Activated CD4-positive, alpha-beta T cell treated with anti-CD3 and anti-CD28 coated beads, Interleukin-2, amount 10 ng/mL, durations not matched to agents 7 days and 5 days (primary cell): ENCODE results near the gene SLC6A8. TPM values are rescaled to one million over a fixed set of nuclear protein-coding genes. Genes with fewer than 3 reads are reported as not detected.
A peak's percentile ranks its signal among the peaks of the same experiment; 100 is the strongest.

ENCODE experiments used
- CTCF ChIA-PET: fragments of 350-600 bp; sonication (Branson Sonifier 250); formaldehyde crosslinking; loops from one replicate; lab custom pipeline; 2021; ENCODE audit warnings: antibody characterized with exemption; lab: Charles Lee
- POLR2A ChIA-PET: fragments of 350-600 bp; sonication (Branson Sonifier 250); formaldehyde crosslinking; loops from one replicate; lab custom pipeline; 2021; ENCODE audit warnings: antibody characterized with exemption; lab: Charles Lee
- DNase-seq: peaks from one replicate; pipeline ENCODE4 v3.0.0-alpha.2; 2020
- H3K27ac Mint-ChIP-seq: one replicate; pipeline ENCODE4 v1.8.0; 2021; ENCODE audit warnings: mild to moderate bottlenecking, moderate library complexity, mixed read lengths
- H3K27me3 Mint-ChIP-seq: one replicate; pipeline ENCODE4 v1.8.0; 2021; ENCODE audit warnings: mixed read lengths
- H3K36me3 Mint-ChIP-seq: one replicate; pipeline ENCODE4 v1.8.0; 2021; ENCODE audit warnings: low read depth, mixed read lengths
- H3K4me1 Mint-ChIP-seq: one replicate; pipeline ENCODE4 v1.8.0; 2021; ENCODE audit warnings: mixed read lengths
- H3K4me3 Mint-ChIP-seq: one replicate; pipeline ENCODE4 v1.8.0; 2021; ENCODE audit warnings: mild to moderate bottlenecking, moderate library complexity, mixed read lengths
- H3K9me3 Mint-ChIP-seq: one replicate; pipeline ENCODE4 v1.8.0; 2021; ENCODE audit warnings: mixed read lengths
- total RNA-seq, 2 experiments: library from RNA; stranded (reverse); gene quantifications; one replicate each; pipeline ENCODE4 v1.2.3, GENCODE V29; 2021

Gene SLC6A8
- total RNA-seq, 2 experiments from 2014 or later = 0.65 to 0.69 TPM

DNA sequence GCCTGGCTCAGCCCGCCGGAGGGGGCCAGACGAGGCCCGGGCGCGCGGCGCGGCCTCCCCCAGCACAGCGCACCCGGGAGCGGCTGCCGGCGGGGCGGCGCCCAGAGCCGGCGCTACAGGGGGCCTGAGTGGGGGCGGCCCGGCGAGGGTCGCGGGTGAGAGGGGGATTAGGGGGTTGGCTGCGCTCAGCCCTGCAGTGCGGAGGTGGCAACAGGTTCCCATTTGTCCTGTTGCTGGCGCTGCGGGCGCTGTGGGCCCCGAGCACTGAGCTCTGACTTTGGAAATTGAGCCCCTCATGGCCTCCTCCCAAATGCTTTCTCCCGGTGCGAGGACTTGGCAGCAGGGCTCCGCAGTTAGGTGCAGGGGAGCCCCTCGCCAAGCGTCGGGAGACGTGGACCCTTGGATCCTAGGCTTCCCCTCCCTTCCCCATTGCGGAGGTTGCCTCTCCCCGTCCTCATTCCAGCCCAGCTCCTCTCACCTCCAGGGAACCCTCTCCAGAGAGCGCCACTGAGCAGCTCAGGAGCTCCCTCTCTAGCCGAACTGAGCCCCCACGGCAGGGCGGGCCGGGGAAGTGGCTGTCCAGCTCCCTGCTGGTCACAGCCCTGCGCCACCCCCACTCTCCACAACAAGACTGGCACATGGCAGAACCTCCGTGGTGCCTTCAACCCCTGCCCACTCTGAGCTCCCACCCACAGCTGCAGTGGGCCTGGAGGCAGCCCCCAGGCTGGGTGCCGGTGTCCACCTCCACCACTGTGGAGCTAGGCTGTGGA, 43.2 kb upstream of the SLC6A8 start:
- H3K4me1 Mint-ChIP-seq = peaks cover 8% of the 10 kb centered on the region
- CTCF ChIA-PET = interaction anchor here (0.7 to 2.7 kb wide), 4 partner anchors 14 to 64 kb away, joined by 3 to 8 read pairs (median 4); no protein-coding TSS in a partner anchor
- POLR2A ChIA-PET = no interaction called here
- H3K27ac Mint-ChIP-seq = no peak overlapping the region
- no peaks in the 10 kb centered on the region for H3K9me3 Mint-ChIP-seq
- DNase-seq = no peak
- H3K4me3 Mint-ChIP-seq = no peak overlapping the region
- H3K27me3 Mint-ChIP-seq = peaks cover 45% of the 10 kb centered on the region
- no peaks in the 10 kb centered on the region for H3K36me3 Mint-ChIP-seq

DNA sequence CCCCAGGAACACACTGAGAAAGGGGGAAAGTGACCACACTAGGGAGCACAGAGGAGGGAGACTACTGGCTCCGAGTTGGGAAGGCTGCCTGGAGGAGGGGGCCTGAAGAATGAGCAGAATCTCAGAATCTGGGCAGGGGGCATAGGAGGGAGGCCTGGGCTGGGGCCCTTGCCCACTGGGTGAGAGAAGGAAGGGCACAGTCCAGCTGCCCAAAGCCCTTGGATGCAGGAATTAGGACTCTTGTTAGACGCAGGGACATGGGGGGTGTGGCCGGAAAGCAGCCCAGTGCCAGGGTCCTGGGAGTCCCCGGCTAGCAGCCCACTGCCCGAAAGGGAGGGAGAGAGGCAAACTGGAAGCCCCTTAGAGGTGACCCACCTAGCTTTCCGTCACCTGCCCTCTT, 42.6 kb upstream of the SLC6A8 start:
- H3K27ac Mint-ChIP-seq = no peak overlapping the region
- H3K9me3 Mint-ChIP-seq = no peaks in the 10 kb centered on the region
- no peak overlapping the region for H3K4me3 Mint-ChIP-seq
- DNase-seq = no peak
- peaks cover 8% of the 10 kb centered on the region for H3K4me1 Mint-ChIP-seq
- H3K27me3 Mint-ChIP-seq = peaks cover 45% of the 10 kb centered on the region
- no peaks in the 10 kb centered on the region for H3K36me3 Mint-ChIP-seq
- POLR2A ChIA-PET = no interaction called here
- CTCF ChIA-PET = interaction anchor here (0.7 to 2.7 kb wide), 5 partner anchors 15 to 106 kb away, joined by 3 to 8 read pairs (median 3); no protein-coding TSS in a partner anchor

- Mint-ChIP-seq H3K36me3 (no peaks in the 10 kb centered on the region), H3K4me3 (no peak overlapping the region), H3K27me3 (peaks cover 42% of the 10 kb centered on the region), H3K9me3 (no peaks in the 10 kb centered on the region), H3K4me1 (peaks cover 8% of the 10 kb centered on the region), H3K27ac (no peak overlapping the region)
- no peak for DNase-seq
- POLR2A ChIA-PET = no interaction called here
- CTCF ChIA-PET = interaction anchor here (1.2 to 2.7 kb wide), 3 partner anchors 17 to 106 kb away, joined by 3 to 8 read pairs (median 4); no protein-coding TSS in a partner anchor
Measured at GRCh38 chrX:153645921-153646488, 41.7 kb upstream of the SLC6A8 start.

- POLR2A ChIA-PET = no interaction called here
- no peak within 1 kb of the TSS for H3K27ac Mint-ChIP-seq
- peaks cover 4% of the 10 kb centered on the region for H3K4me1 Mint-ChIP-seq
- no peaks in the 10 kb centered on the region for H3K9me3 Mint-ChIP-seq
- no peak for DNase-seq
- CTCF ChIA-PET = interaction anchor here (1.2 to 2.7 kb wide), 4 partner anchors 16 to 107 kb away, joined by 3 to 8 read pairs (median 4); no protein-coding TSS in a partner anchor
- H3K36me3 Mint-ChIP-seq = no peaks in the 10 kb centered on the region
- H3K4me3 Mint-ChIP-seq = no peak within 1 kb of the TSS
- H3K27me3 Mint-ChIP-seq = peaks cover 35% of the 10 kb centered on the region
Measured at GRCh38 chrX:153646620-153647373, 40.9 kb upstream of the SLC6A8 start, which contains the start of gene DUSP9. Gene DUSP9 (plus strand): TSS chrX:153647203. CDS start chrX:153647954, 751 bp downstream.

DNA sequence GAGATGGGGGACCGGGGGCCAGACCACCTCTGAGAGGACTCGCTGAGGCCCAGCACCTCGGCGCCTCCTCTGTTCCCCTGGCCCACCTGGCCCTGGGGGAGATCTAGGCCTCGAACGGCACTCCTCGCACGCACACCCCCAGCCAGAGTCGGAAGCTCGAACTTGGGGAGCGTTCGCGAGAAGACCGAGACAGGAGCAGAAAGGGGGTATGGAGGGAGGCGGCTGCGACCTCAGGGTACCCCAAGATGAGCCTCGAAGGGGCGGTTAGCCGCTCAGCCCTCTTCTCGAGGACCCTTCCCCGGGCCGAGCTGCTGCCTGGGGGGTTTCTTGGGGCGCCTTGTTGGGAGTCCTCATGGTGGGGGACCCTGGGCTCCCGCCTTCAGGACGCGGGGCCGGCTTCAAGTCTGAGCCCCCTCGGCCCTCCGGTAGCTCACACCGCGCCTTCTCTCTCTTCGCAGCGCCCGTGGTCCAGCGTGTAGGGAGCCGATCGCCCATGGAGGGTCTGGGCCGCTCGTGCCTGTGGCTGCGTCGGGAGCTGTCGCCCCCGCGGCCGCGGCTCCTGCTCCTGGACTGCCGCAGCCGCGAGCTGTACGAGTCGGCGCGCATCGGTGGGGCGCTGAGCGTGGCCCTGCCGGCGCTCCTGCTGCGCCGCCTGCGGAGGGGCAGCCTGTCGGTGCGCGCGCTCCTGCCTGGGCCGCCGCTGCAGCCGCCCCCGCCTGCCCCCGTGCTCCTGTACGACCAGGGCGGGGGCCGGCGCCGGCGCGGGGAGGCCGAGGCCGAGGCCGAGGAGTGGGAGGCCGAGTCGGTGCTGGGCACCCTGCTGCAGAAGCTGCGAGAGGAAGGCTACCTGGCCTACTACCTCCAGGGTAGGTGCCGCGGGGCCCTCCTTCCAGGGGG, 40.0 kb upstream of the SLC6A8 start:
- Mint-ChIP-seq H3K4me1 (peaks cover 3% of the 10 kb centered on the region), H3K36me3 (no peaks in the 10 kb centered on the region), H3K27me3 (peaks cover 33% of the 10 kb centered on the region), H3K27ac (no peak overlapping the region), H3K9me3 (no peaks in the 10 kb centered on the region), H3K4me3 (no peak overlapping the region)
- POLR2A ChIA-PET = no interaction called here
- CTCF ChIA-PET = interaction anchor here (1.1 to 1.4 kb wide), 3 partner anchors 20 to 92 kb away, joined by 4 to 5 read pairs (median 4); no protein-coding TSS in a partner anchor
- no peak for DNase-seq

DNA sequence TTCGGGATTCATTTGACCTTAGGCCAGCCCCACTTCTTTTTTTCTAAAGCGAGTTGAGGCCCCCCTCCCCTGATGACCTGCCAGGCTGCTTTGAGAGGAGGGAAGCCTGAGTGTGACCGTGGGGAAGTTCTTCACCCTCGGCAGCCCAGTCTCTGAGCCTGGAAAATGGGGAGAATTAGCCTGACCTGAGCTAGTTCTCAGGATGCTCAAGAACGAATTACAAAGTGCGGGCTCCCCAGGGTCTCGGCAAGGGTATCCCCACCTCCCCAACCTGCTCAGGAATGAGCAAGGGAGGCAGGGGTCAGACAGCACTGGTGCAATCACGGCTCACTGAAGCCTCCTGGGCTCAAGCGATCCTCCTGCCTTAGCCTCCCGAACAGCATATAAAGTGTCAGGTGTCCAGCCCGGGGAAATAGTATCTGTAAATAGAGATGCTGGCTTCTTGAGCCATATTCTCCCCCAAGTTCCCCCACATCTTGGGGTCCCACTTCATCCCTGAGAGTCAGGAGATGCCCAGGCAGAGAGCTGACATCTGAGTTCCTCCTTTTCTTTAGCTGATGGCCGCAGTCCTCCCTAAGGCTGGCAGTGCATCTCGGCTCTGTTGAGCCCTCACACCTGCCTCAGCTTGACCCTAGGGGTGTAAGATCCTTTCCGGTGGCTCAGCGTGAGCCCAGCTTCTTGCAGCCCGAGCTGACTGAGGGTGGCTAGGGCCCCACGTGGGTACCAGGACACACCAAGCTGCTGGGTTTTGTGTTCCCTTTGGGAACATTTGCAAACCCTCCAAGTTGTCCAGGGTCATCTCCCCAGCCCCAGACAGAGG, 39.2 kb upstream of the SLC6A8 start:
- POLR2A ChIA-PET = no interaction called here
- Mint-ChIP-seq H3K36me3 (no peaks in the 10 kb centered on the region), H3K9me3 (no peaks in the 10 kb centered on the region)

GRCh38 chrX:153649178-153649914, 38.4 kb upstream of the SLC6A8 start:
- Mint-ChIP-seq H3K36me3 (no peaks in the 10 kb centered on the region), H3K9me3 (no peaks in the 10 kb centered on the region), H3K4me1 (no peaks in the 10 kb centered on the region), H3K27me3 (peaks cover 26% of the 10 kb centered on the region), H3K27ac (no peak overlapping the region), H3K4me3 (no peak overlapping the region)
- CTCF ChIA-PET = interaction anchor here (0.8 to 1.2 kb wide), 5 partner anchors 12 to 95 kb away, joined by 3 to 4 read pairs (median 4); no protein-coding TSS in a partner anchor
- peak; percentile 37 for DNase-seq
- POLR2A ChIA-PET = no interaction called here

More for the DNA sequence above, 39.2 kb upstream of the SLC6A8 start:
- CTCF ChIA-PET = interaction anchor here (1.0 to 1.4 kb wide), 4 partner anchors 13 to 93 kb away, joined by 3 to 5 read pairs (median 4); no protein-coding TSS in a partner anchor
- no peak overlapping the region for H3K27ac Mint-ChIP-seq
- DNase-seq = no peak
- no peak overlapping the region for H3K4me3 Mint-ChIP-seq
- H3K27me3 Mint-ChIP-seq = peaks cover 28% of the 10 kb centered on the region
- no peaks in the 10 kb centered on the region for H3K4me1 Mint-ChIP-seq

DNA sequence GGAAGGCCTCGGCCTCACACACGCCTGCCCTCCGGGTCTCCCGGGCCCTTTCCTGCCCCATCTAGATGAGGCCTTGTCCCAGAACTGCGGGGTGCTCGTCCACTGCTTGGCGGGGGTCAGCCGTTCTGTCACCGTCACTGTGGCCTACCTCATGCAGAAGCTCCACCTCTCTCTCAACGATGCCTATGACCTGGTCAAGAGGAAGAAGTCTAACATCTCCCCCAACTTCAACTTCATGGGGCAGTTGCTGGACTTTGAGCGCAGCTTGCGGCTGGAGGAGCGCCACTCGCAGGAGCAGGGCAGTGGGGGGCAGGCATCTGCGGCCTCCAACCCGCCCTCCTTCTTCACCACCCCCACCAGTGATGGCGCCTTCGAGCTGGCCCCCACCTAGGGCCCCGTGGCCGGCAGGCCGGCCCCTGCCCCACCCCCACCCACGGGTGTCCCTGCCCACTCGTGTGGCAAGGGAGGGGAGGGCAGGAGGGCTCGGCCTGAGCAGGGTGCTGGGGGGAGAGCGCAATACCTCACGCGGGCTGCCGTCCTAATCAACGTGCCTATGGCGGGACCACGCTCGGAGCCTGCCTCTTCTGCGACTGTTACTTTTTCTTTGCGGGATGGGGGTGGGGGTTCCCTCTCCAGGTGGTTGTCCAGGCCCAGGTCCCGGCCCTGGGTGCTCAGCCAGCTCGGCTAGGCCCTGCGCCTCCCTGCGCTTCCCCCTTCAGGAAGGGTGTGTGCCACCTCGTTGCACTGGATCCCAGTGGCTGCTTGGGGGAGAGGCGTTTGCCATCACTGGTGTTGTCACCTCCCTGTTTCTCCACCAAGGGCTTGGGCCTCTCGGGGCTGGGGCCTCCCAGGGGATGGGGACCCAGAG, 37.6 kb upstream of the SLC6A8 start:
- Mint-ChIP-seq H3K4me1 (no peaks in the 10 kb centered on the region), H3K9me3 (no peaks in the 10 kb centered on the region), H3K36me3 (no peaks in the 10 kb centered on the region), H3K27ac (no peak overlapping the region), H3K27me3 (peaks cover 19% of the 10 kb centered on the region), H3K4me3 (no peak overlapping the region)
- DNase-seq = no peak
- CTCF ChIA-PET = interaction anchor here (0.8 to 1.2 kb wide), 4 partner anchors 15 to 96 kb away, joined by 3 to 4 read pairs (median 4); no protein-coding TSS in a partner anchor
- POLR2A ChIA-PET = no interaction called here

GRCh38 chrX:153650959-153651358, 36.8 kb upstream of the SLC6A8 start:
- ChIA-PET CTCF (interaction anchor here (1.1 to 1.5 kb wide), 2 partner anchors 10 to 97 kb away, joined by 3 read pairs; no protein-coding TSS in a partner anchor), POLR2A (no interaction called here)
- Mint-ChIP-seq H3K4me3 (no peak overlapping the region), H3K9me3 (no peaks in the 10 kb centered on the region), H3K4me1 (no peaks in the 10 kb centered on the region), H3K27ac (no peak overlapping the region), H3K27me3 (peaks cover 13% of the 10 kb centered on the region), H3K36me3 (no peaks in the 10 kb centered on the region)
- DNase-seq = no peak

DNA sequence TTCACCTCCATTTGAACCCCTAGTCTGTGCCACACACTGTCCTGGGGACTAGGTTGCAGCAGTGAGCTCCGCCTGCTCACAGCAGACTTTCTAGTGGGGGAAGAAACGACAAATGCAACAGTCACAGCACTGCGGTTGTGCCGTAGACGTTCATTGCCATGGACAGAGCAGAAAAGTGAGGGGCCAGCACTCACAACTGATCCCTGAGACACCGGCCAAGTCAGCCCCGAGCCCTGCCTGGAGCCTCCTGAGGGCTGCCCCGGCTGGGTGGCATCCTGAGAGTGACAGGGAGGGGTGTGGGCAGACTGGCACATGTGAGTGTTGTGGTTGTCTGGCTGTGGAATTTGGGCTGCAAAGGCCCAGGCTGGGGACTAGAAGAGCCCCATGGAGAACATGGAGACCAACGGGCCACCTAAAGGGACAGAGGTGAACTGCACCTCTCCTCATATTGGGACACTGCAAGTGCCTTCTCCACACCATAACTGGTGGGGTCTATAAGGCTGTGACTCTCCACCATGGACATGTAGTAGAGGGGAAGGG, 36.1 kb upstream of the SLC6A8 start:
- Mint-ChIP-seq H3K9me3 (no peaks in the 10 kb centered on the region), H3K27me3 (peaks cover 9% of the 10 kb centered on the region), H3K4me3 (no peak overlapping the region), H3K36me3 (no peaks in the 10 kb centered on the region), H3K4me1 (no peaks in the 10 kb centered on the region), H3K27ac (no peak overlapping the region)
- ChIA-PET CTCF (interaction anchor here (0.5 to 1.5 kb wide), 4 partner anchors 10 to 113 kb away, joined by 3 read pairs; no protein-coding TSS in a partner anchor), POLR2A (interaction anchor here (0.7 kb wide), 1 partner anchor 23 kb away, joined by 3 read pairs; no protein-coding TSS in a partner anchor)
- DNase-seq = no peak
